IMR-90 (cell line): ENCODE results near the gene AGBL1. TPM values are rescaled to one million over a fixed set of nuclear protein-coding genes. Genes with fewer than 3 reads are reported as not detected.

ENCODE experiments used
- ATAC-seq: fragments of 200-7000 bp; cut with Tn5 transposase; 2 replicates; pipeline ENCODE4 v1.9.1; 2020; ENCODE audit warnings: low read depth, mild to moderate bottlenecking, moderate library complexity
- BruUV-seq: library from RNA; stranded (reverse); fragments of 400-500 nt; replicated peaks from 2 replicates; lab custom pipeline; 2021; lab: Mats Ljungman, UMichigan
- CTCF ChIA-PET: fragments of 300-600 bp; formaldehyde crosslinking; extraction: SDS; loops from one replicate; lab custom pipeline; 2021; ENCODE audit warnings: antibody characterized with exemption; lab: Yijun Ruan, JAX
- POLR2A ChIA-PET: fragments of 300-600 bp; sonication (Branson Sonifier 250); formaldehyde crosslinking; loops from one replicate; lab custom pipeline; 2022; ENCODE audit warnings: antibody characterized with exemption; ENCODE audit not compliant: unreplicated experiment; lab: Charles Lee
- DNase-seq: peaks from one replicate; pipeline ENCODE4 v3.0.0; 2013
- H2AFZ ChIP-seq: replicated peaks from 2 replicates; pipeline ENCODE3; 2013; ENCODE audit warnings: low read length, mild to moderate bottlenecking; ENCODE audit not compliant: poor library complexity
- H2AK5ac ChIP-seq: 2 replicates; pipeline ENCODE4 v1.6.1; 2013; ENCODE audit warnings: low read depth, low read length, inconsistent platforms
- H2AK9ac ChIP-seq: replicated peaks from 2 replicates; pipeline ENCODE3; 2013; ENCODE audit warnings: mild to moderate bottlenecking, low read depth, low read length, moderate library complexity; ENCODE audit not compliant: poor library complexity
- H2BK120ac ChIP-seq: 2 replicates; pipeline ENCODE4 v1.6.1; 2013; ENCODE audit warnings: low read depth, low read length, inconsistent platforms
- H2BK15ac ChIP-seq: 3 replicates; pipeline ENCODE4 v1.6.1; 2013; ENCODE audit warnings: low read depth, low read length, inconsistent platforms
- H2BK20ac ChIP-seq: 2 replicates; pipeline ENCODE4 v1.6.1; 2013; ENCODE audit warnings: low read depth, mild to moderate bottlenecking, inconsistent platforms, low read length, moderate library complexity
- H2BK5ac ChIP-seq: 2 replicates; pipeline ENCODE4 v1.6.1; 2013; ENCODE audit warnings: mild to moderate bottlenecking, low read depth, low read length, inconsistent platforms; ENCODE audit not compliant: poor library complexity, severe bottlenecking
- H3K14ac ChIP-seq: replicated peaks from 2 replicates; pipeline ENCODE4 v1.6.1; 2013; ENCODE audit warnings: low read depth, low read length, inconsistent platforms
- H3K18ac ChIP-seq: 2 replicates; pipeline ENCODE4 v1.6.1; 2013; ENCODE audit warnings: low read depth, low read length, control low read depth
- H3K23ac ChIP-seq: 2 replicates; pipeline ENCODE4 v1.6.1; 2013; ENCODE audit warnings: low read depth, low read length, inconsistent platforms
- H3K27ac ChIP-seq: 2 replicates; pipeline ENCODE4 v1.5.1; 2013; ENCODE audit warnings: mild to moderate bottlenecking, control low read depth, low read length; ENCODE audit not compliant: insufficient read depth
- H3K27me3 ChIP-seq: 2 replicates; pipeline ENCODE4 v1.6.1; 2013; ENCODE audit warnings: low read length; ENCODE audit not compliant: control insufficient read depth, insufficient read depth
- H3K36me3 ChIP-seq: 2 replicates; pipeline ENCODE4 v1.6.1; 2013; ENCODE audit warnings: low read length, mixed read lengths; ENCODE audit not compliant: control insufficient read depth, insufficient read depth
- H3K4ac ChIP-seq: 2 replicates; pipeline ENCODE4 v1.6.1; 2013; ENCODE audit warnings: low read depth, low read length, inconsistent platforms
- H3K4me1 ChIP-seq: 2 replicates; pipeline ENCODE4 v1.6.1; 2013; ENCODE audit warnings: low read length, mixed read lengths; ENCODE audit not compliant: control insufficient read depth, insufficient read depth
- H3K4me2 ChIP-seq: 2 replicates; pipeline ENCODE4 v1.6.1; 2013; ENCODE audit warnings: low read depth, mild to moderate bottlenecking, control low read depth, low read length, moderate library complexity
- H3K4me3 ChIP-seq: 2 replicates; pipeline ENCODE4 v1.5.1; 2013; ENCODE audit warnings: low read depth, mild to moderate bottlenecking, control low read depth, low read length, moderate library complexity; ENCODE audit not compliant: insufficient read depth
- H3K56ac ChIP-seq: 2 replicates; pipeline ENCODE4 v1.6.1; 2013; ENCODE audit warnings: low read length, inconsistent platforms; ENCODE audit not compliant: insufficient read depth; ENCODE audit errors: extremely low read depth
- H3K79me1 ChIP-seq, 2 experiments: 2 replicates each; pipeline ENCODE4 v1.6.1; 2013; ENCODE audit warnings: low read length in 2 of 2, inconsistent platforms in 1 of 2, low read depth in 1 of 2
- H3K9ac ChIP-seq: 2 replicates; pipeline ENCODE4 v1.6.1; 2013; ENCODE audit warnings: low read depth, low read length, control low read depth
- H3K9me1 ChIP-seq: 2 replicates; pipeline ENCODE4 v1.6.1; 2013; ENCODE audit warnings: low read length, inconsistent platforms; ENCODE audit not compliant: insufficient read depth
- H3K9me3 ChIP-seq: 2 replicates; pipeline ENCODE4 v1.6.1; 2013; ENCODE audit warnings: low read length; ENCODE audit not compliant: control insufficient read depth, insufficient read depth
- H4K20me1 ChIP-seq: 2 replicates; pipeline ENCODE4 v1.6.1; 2013; ENCODE audit warnings: low read length, inconsistent platforms; ENCODE audit not compliant: insufficient read depth
- H4K5ac ChIP-seq: 2 replicates; pipeline ENCODE4 v1.6.1; 2013; ENCODE audit warnings: mild to moderate bottlenecking, low read depth, low read length, control low read depth
- H4K8ac ChIP-seq, 2 experiments: 2 replicates each; pipeline ENCODE4 v1.6.1; 2013; ENCODE audit warnings: low read depth in 2 of 2, low read length in 2 of 2, control low read depth in 1 of 2, inconsistent platforms in 1 of 2
- H4K91ac ChIP-seq: 2 replicates; pipeline ENCODE4 v1.6.1; 2013; ENCODE audit warnings: low read depth, low read length, inconsistent platforms; ENCODE audit not compliant: insufficient read depth
- BHLHE40 ChIP-seq: fragments of 150-350 bp; IDR thresholded peaks from 2 replicates; pipeline ENCODE4 v1.6.1; 2016; ENCODE audit warnings: mild to moderate bottlenecking, low read depth, low read length
- CEBPB ChIP-seq: IDR thresholded peaks from 2 replicates; pipeline ENCODE4 v1.6.1; 2012; ENCODE audit warnings: low read depth, low read length, improper control_type of control experiment
- CHD1 ChIP-seq: IDR thresholded peaks from 2 replicates; pipeline ENCODE4 v1.6.1; 2012; ENCODE audit warnings: low read depth, low read length, improper control_type of control experiment
- FOS ChIP-seq: fragments of 150-350 bp; IDR thresholded peaks from 2 replicates; pipeline ENCODE4 v1.6.1; 2016; ENCODE audit warnings: low read depth, low read length
- MAFK ChIP-seq: IDR thresholded peaks from 2 replicates; pipeline ENCODE4 v1.6.1; 2012; ENCODE audit warnings: low read depth, low read length, improper control_type of control experiment
- MAZ ChIP-seq: IDR thresholded peaks from 2 replicates; pipeline ENCODE4 v1.6.1; 2012; ENCODE audit warnings: low read depth, mild to moderate bottlenecking, low read length, improper control_type of control experiment, moderate library complexity, borderline replicate concordance
- MXI1 ChIP-seq: IDR thresholded peaks from 2 replicates; pipeline ENCODE4 v1.6.1; 2012; ENCODE audit warnings: low read depth, mild to moderate bottlenecking, low read length, moderate library complexity, borderline replicate concordance
- NFE2L2 ChIP-seq: fragments of 150-350 bp; IDR thresholded peaks from 2 replicates; pipeline ENCODE4 v1.6.1; 2016; ENCODE audit warnings: low read depth, mild to moderate bottlenecking, low read length
- POLR2A ChIP-seq: IDR thresholded peaks from 2 replicates; pipeline ENCODE4 v1.6.1; 2012; ENCODE audit warnings: mild to moderate bottlenecking, low read depth, low read length
- RAD21 ChIP-seq: IDR thresholded peaks from 2 replicates; pipeline ENCODE4 v1.6.1; 2012; ENCODE audit warnings: low read length, improper control_type of control experiment
- RCOR1 ChIP-seq: IDR thresholded peaks from 2 replicates; pipeline ENCODE4 v1.6.1; 2012; ENCODE audit warnings: mild to moderate bottlenecking, low read length, improper control_type of control experiment; ENCODE audit not compliant: insufficient replicate concordance
- RFX5 ChIP-seq: IDR thresholded peaks from 2 replicates; pipeline ENCODE4 v1.8.0; 2012; ENCODE audit warnings: low read depth, mild to moderate bottlenecking, low read length, moderate library complexity
- SMC3 ChIP-seq: fragments of 150-350 bp; IDR thresholded peaks from 2 replicates; pipeline ENCODE4 v1.6.1; 2016; ENCODE audit warnings: low read depth, mild to moderate bottlenecking, antibody characterized with exemption, low read length, moderate library complexity
- WGBS, 2 experiments: methylation state at CpG; one replicate each; pipeline versions ENCODE4 v1.1.5 to v1.1.7; 2013; ENCODE audit warnings: missing lambda C conversion rate in 2 of 2; ENCODE audit not compliant: insufficient read length in 1 of 2; ENCODE audit errors: extremely low coverage in 2 of 2; 5-methylcytosine and 5-hydroxymethylcytosine counted together
- dilution Hi-C: fragments of 300-500 bp; cut with HindIII; formaldehyde crosslinking; loops from one replicate; pipeline ENCODE4 v1.14.3; 2018; ENCODE audit warnings: low sequenced_read_pairs; ENCODE audit not compliant: unreplicated experiment
- in situ Hi-C: fragments of 300-500 bp; cut with MboI; formaldehyde crosslinking; loops from 3 replicates; pipeline ENCODE4 v1.14.3; 2019; ENCODE audit warnings: low sequenced_read_pairs, inconsistent platforms, mixed read lengths
- intact Hi-C: fragments of 100-400 bp; cut with micrococcal nuclease; formaldehyde crosslinking; loops from 2 replicates; pipeline ENCODE4 v1.10.0; 2022
- polyA plus RNA-seq, 3 experiments: library from polyadenylated mRNA; depleted of rRNA; stranded (reverse); fragments of >200 nt; gene quantifications; 2 replicates each; pipeline ENCODE4 v1.2.3, GENCODE V29; 2012; ENCODE audit warnings: low replicate concordance in 1 of 3
- total RNA-seq: library from RNA; depleted of rRNA; stranded (reverse); fragments of >200 nt; gene quantifications from 2 replicates; pipeline ENCODE4 v1.2.3, GENCODE V29; 2012
- TF ChIP-seq, protein P1 (sequence below): fragments of 150-350 bp; IDR thresholded peaks from 2 replicates; pipeline ENCODE4 v1.6.1; 2016; ENCODE audit warnings: low read depth, mild to moderate bottlenecking, low read length, moderate library complexity, borderline replicate concordance
- TF ChIP-seq, protein P2 (sequence below): conservative IDR thresholded peaks from 2 replicates; pipeline ENCODE4 v1.5.1; 2012; ENCODE audit warnings: mild to moderate bottlenecking, low read depth, low read length, improper control_type of control experiment
- TF ChIP-seq, protein P3 (sequence below): fragments of 150-350 bp; IDR thresholded peaks from 2 replicates; pipeline ENCODE4 v1.6.1; 2017; ENCODE audit warnings: mild to moderate bottlenecking, antibody characterized with exemption, low read length, low read depth

AGBL1 gene
- total and polyA plus RNA-seq, 2 of the 4 experiments (the other 2 are of a cell fraction): not detected

DNA sequence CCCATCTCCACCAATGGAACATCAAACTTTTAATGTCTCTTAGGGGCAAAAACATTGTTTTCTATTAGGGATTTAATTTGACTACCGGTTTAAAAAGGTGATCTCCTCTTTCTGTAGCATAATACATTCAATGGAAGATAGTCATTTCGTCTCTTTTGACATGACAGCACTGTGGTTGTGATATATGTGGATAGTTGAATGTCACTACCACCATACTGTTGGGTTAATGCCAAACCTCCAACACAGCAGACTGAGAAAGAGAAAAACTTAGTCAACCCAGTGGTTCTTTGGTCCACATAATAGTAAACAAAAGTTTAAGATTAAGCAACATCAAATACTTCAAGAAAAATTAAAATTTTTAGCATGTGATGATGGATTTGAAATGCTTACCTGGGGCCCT lies 530.4 kb downstream of the AGBL1 start:
- Histone ChIP-seq H4K91ac (no peak overlapping the region), H4K8ac (no peak overlapping the region), H4K20me1 (no peaks in the 10 kb centered on the region), H2BK20ac (no peak overlapping the region), H2BK15ac (no peak overlapping the region), H3K4me2 (no peak overlapping the region), H3K79me1 (no peaks in the 10 kb centered on the region), H3K27ac (no peak overlapping the region), H2AK5ac (no peak overlapping the region), H3K56ac (no peak overlapping the region), H3K36me3 (no peaks in the 10 kb centered on the region), H3K4me1 (no peaks in the 10 kb centered on the region), H3K27me3 (no peaks in the 10 kb centered on the region), H2AK9ac (no peak overlapping the region), H3K9me3 (peaks cover 8% of the 10 kb centered on the region), H4K5ac (no peak overlapping the region), H2AFZ (no peak overlapping the region), H3K18ac (no peak overlapping the region), H2BK120ac (no peak overlapping the region), H2BK5ac (no peak overlapping the region), H3K9ac (no peak overlapping the region), H3K4ac (no peak overlapping the region), H3K9me1 (no peaks in the 10 kb centered on the region), H3K23ac (no peak overlapping the region), H3K4me3 (no peak overlapping the region), H3K14ac (no peak overlapping the region)
- intact Hi-C loops: no loop called here
- ChIA-PET CTCF (no interaction called here), POLR2A (no interaction called here)
- no peak for TF ChIP-seq MAZ
- TF ChIP-seq NFE2L2: no peak
- TF ChIP-seq, protein P1, sequence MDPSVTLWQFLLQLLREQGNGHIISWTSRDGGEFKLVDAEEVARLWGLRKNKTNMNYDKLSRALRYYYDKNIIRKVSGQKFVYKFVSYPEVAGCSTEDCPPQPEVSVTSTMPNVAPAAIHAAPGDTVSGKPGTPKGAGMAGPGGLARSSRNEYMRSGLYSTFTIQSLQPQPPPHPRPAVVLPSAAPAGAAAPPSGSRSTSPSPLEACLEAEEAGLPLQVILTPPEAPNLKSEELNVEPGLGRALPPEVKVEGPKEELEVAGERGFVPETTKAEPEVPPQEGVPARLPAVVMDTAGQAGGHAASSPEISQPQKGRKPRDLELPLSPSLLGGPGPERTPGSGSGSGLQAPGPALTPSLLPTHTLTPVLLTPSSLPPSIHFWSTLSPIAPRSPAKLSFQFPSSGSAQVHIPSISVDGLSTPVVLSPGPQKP: no peak
- TF ChIP-seq POLR2A: no peak
- TF ChIP-seq CEBPB: no peak
- no peak for TF ChIP-seq CHD1
- TF ChIP-seq MXI1: no peak
- no peak for TF ChIP-seq RFX5
- TF ChIP-seq RCOR1: no peak
- TF ChIP-seq FOS: no peak
- TF ChIP-seq MAFK: no peak
- TF ChIP-seq SMC3: no peak
- TF ChIP-seq RAD21: no peak
- TF ChIP-seq, protein P2, sequence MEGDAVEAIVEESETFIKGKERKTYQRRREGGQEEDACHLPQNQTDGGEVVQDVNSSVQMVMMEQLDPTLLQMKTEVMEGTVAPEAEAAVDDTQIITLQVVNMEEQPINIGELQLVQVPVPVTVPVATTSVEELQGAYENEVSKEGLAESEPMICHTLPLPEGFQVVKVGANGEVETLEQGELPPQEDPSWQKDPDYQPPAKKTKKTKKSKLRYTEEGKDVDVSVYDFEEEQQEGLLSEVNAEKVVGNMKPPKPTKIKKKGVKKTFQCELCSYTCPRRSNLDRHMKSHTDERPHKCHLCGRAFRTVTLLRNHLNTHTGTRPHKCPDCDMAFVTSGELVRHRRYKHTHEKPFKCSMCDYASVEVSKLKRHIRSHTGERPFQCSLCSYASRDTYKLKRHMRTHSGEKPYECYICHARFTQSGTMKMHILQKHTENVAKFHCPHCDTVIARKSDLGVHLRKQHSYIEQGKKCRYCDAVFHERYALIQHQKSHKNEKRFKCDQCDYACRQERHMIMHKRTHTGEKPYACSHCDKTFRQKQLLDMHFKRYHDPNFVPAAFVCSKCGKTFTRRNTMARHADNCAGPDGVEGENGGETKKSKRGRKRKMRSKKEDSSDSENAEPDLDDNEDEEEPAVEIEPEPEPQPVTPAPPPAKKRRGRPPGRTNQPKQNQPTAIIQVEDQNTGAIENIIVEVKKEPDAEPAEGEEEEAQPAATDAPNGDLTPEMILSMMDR: no peak
- TF ChIP-seq BHLHE40: no peak
- TF ChIP-seq, protein P3, sequence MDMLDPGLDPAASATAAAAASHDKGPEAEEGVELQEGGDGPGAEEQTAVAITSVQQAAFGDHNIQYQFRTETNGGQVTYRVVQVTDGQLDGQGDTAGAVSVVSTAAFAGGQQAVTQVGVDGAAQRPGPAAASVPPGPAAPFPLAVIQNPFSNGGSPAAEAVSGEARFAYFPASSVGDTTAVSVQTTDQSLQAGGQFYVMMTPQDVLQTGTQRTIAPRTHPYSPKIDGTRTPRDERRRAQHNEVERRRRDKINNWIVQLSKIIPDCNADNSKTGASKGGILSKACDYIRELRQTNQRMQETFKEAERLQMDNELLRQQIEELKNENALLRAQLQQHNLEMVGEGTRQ: no peak
- no TSS peak for BruUV-seq
- in situ Hi-C loops: no loop called here
- dilution Hi-C loops: no loop called here
- no CpG with 5 or more reads among the region's 2 CpGs for WGBS, 2 experiments
- ATAC-seq (no peak), DNase-seq (no peak)
